ACC112 (cell line): ENCODE measurements around the gene HIVEP3.

ENCODE experiments used
- H2AFZ ChIP-seq: fragments of 200-600 bp; sonication (generic); one replicate; pipeline ENCODE4 v1.6.0; 2017; ENCODE audit warnings: antibody characterized with exemption, low read length; ENCODE audit not compliant: unreplicated experiment
- H3K27ac ChIP-seq: fragments of 200-600 bp; sonication (generic); 2 replicates; pipeline ENCODE4 v1.5.1; 2014; ENCODE audit warnings: low read depth, mild to moderate bottlenecking, antibody characterized with exemption, low read length, moderate library complexity
- H3K27me3 ChIP-seq: fragments of 200-600 bp; sonication (generic); 2 replicates; pipeline ENCODE4 v1.6.1; 2014; ENCODE audit warnings: mild to moderate bottlenecking, antibody characterized with exemption, low read length, moderate library complexity, mixed read lengths; ENCODE audit not compliant: insufficient read depth
- H3K36me3 ChIP-seq: fragments of 200-600 bp; sonication (generic); 2 replicates; pipeline ENCODE4 v1.6.1; 2016; ENCODE audit warnings: mild to moderate bottlenecking, antibody characterized with exemption, low read length, moderate library complexity, mixed read lengths; ENCODE audit not compliant: insufficient read depth
- H3K4me1 ChIP-seq: fragments of 200-600 bp; sonication (generic); one replicate; pipeline ENCODE4 v1.6.1; 2016; ENCODE audit warnings: low read length, mixed read lengths; ENCODE audit not compliant: insufficient read depth, unreplicated experiment, control insufficient read depth
- H3K4me3 ChIP-seq: fragments of 200-600 bp; sonication (generic); 2 replicates; pipeline ENCODE4 v1.5.1; 2014; ENCODE audit warnings: mild to moderate bottlenecking, low read depth, low read length
- H3K79me2 ChIP-seq: fragments of 200-600 bp; sonication (generic); one replicate; pipeline ENCODE4 v1.6.0; 2016; ENCODE audit warnings: low read length; ENCODE audit not compliant: control insufficient read depth, unreplicated experiment, insufficient read depth

Gene HIVEP3

DNA sequence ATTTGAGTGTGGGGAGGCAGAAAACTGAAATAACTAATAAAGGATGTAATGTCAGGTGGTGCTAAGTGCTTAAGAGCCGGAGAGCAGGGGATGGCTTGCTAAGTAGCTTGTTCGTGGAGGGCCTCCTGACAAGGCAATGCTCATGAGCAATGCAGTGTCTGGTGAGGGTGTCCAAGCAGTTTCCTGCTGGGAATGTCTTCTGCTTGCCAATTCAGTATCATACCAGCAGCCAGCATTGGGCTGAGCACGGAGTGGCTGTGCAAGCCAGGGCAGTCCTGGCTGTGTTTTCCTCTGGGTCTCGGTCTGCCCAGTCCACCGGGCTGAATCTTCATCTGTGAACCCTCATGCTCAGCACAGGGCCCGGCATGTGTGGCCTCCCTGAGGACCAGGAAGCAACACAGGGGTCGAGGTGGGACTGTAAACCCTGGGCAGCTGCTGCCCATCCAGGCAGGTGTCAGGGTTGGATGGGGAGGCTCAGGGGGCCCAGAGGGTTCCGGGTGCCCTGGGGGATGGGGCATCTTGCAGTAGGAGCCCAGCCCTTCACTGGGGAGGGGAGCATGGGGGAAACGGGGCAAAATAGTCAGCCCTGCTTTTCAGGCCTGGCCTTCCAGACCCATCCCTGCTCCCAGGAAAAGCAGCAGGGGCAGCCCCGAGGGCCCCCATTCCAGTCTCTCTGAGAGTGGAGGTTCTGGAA is 461.7 kb downstream of the HIVEP3 start:
- Histone ChIP-seq H3K4me3 (no peak overlapping the region), H3K36me3 (no peaks in the 10 kb centered on the region), H3K27me3 (no peaks in the 10 kb centered on the region), H2AFZ (no peak overlapping the region), H3K79me2 (no peaks in the 10 kb centered on the region), H3K4me1 (no peaks in the 10 kb centered on the region), H3K27ac (no peak overlapping the region)
